ENCODE data around the gene ATP2C1.

- no peak for TF ChIP-seq CTCF (conservative IDR thresholded peaks at IDR 0.05; ENCODE audit: low read length)
- TF ChIP-seq EZH2phosphoT487 (IDR thresholded peaks at IDR 0.05; ENCODE audit: borderline replicate concordance) = no peak
Measured at GRCh38 chr3:130905551-130905950, 11.7 kb downstream of the ATP2C1 start.
